Cardiac muscle cell (in vitro differentiated cells and primary cell): ENCODE data around the gene MAP3K10. TPM values are rescaled to one million over a fixed set of nuclear protein-coding genes. Genes with fewer than 3 reads are reported as not detected.

Experiments used
- DNase-seq, 2 donors: peaks; one replicate each; pipeline versions ENCODE4 v3.0.0 to v3.0.0-alpha.2; 2010 to 2017; ENCODE audit warnings: low read depth in 1 of 2, low spot score in 1 of 2
- H3K27ac ChIP-seq: fragments of 200-600 bp; sonication (generic); 2 replicates; pipeline ENCODE4 v1.5.1; 2016
- H3K27me3 ChIP-seq: fragments of 200-600 bp; sonication (generic); 2 replicates; pipeline ENCODE4 v1.6.0; 2016; ENCODE audit warnings: control low read depth
- H3K36me3 ChIP-seq: fragments of 200-600 bp; sonication (generic); 2 replicates; pipeline ENCODE4 v1.5.1; 2016; ENCODE audit warnings: control low read depth
- H3K4me1 ChIP-seq: fragments of 200-600 bp; sonication (generic); 2 replicates; pipeline ENCODE4 v1.8.1; 2017; ENCODE audit warnings: low read depth, mild to moderate bottlenecking, mixed run types
- H3K4me3 ChIP-seq: fragments of 200-600 bp; sonication (generic); 2 replicates; pipeline ENCODE4 v1.5.1; 2016; ENCODE audit warnings: mild to moderate bottlenecking
- H3K9me3 ChIP-seq: fragments of 200-600 bp; sonication (generic); 2 replicates; pipeline ENCODE4 v1.5.1; 2017; ENCODE audit warnings: low read depth, mild to moderate bottlenecking, control low read depth
- polyA plus RNA-seq: library from polyadenylated mRNA; unstranded; fragments of >200 nt; fragmentation: Nextera tagmentation; extraction: Ambion mirVana; gene quantifications from 2 replicates; pipeline ENCODE4 v1.2.1, GENCODE V29; 2016
- total RNA-seq: library from RNA; depleted of rRNA; stranded (reverse); fragments of >200 nt; gene quantifications from 2 replicates; pipeline ENCODE4 v1.2.3, GENCODE V29; 2016
- TF ChIP-seq, protein P1 (sequence below): IDR thresholded peaks from 2 replicates; pipeline ENCODE4 v1.5.1; 2012; ENCODE audit warnings: low read depth, mild to moderate bottlenecking, low read length

The MAP3K10 gene
- total and polyA plus RNA-seq, 2 experiments from 2014 or later: 10.0 to 30.5 TPM

DNA sequence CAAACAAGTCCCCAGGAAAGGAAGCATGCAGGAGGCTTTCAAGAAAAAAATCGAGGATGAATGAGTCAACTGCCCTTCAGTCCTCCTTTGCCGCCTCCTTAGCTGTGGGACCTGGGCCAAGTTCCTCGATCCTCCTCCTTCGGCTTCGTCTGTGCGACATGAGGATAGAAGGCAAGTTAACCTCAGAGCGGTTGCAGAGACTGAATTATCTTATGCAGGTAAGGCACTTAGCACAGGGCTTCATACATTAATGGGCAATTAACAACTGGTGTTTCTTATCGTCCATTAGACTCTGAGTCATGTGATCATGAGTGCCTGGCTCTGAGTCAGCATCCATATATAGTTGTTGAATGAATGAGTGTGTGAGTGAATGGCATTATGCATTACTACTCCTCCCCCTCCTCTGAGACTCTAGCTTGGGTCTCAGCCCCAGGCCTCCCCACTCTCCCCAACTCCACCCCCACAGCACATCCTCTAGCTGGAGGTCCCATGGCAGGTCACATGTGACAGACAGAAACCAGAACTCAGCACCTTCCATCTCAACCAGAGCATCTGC, 28.6 kb downstream of the MAP3K10 start:
- peak in 1 of 2 donors; percentile 69 for DNase-seq
- Histone ChIP-seq H3K4me1 (no peaks in the 10 kb centered on the region), H3K36me3 (no peaks in the 10 kb centered on the region), H3K4me3 (no peak overlapping the region), H3K27ac (no peak overlapping the region), H3K27me3 (peaks cover 73% of the 10 kb centered on the region), H3K9me3 (no peaks in the 10 kb centered on the region)
- TF ChIP-seq, protein P1, sequence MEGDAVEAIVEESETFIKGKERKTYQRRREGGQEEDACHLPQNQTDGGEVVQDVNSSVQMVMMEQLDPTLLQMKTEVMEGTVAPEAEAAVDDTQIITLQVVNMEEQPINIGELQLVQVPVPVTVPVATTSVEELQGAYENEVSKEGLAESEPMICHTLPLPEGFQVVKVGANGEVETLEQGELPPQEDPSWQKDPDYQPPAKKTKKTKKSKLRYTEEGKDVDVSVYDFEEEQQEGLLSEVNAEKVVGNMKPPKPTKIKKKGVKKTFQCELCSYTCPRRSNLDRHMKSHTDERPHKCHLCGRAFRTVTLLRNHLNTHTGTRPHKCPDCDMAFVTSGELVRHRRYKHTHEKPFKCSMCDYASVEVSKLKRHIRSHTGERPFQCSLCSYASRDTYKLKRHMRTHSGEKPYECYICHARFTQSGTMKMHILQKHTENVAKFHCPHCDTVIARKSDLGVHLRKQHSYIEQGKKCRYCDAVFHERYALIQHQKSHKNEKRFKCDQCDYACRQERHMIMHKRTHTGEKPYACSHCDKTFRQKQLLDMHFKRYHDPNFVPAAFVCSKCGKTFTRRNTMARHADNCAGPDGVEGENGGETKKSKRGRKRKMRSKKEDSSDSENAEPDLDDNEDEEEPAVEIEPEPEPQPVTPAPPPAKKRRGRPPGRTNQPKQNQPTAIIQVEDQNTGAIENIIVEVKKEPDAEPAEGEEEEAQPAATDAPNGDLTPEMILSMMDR: no peak

DNA sequence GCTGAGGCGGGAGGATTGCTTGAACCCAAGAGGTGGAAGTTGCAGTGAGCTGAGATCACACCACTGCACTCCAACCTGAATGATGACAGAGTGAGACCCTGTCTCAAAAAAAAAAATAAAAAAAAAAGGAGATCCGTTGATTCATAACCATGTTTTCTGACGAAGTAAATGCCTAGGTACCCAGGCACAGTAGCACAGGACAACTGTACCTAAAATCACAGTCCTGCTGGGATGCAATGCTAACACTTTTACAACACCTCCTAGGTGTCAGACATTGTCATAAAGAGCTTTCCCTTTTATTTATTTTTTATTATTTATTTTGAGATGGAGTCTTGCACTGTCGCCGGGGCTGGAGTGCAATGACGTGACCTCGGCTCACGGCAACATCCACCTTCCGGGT, 29.4 kb downstream of the MAP3K10 start:
- H3K9me3 ChIP-seq: no peaks in the 10 kb centered on the region
- no peaks in the 10 kb centered on the region for H3K4me1 ChIP-seq
- no peak overlapping the region for H3K27ac ChIP-seq
- H3K36me3 ChIP-seq: no peaks in the 10 kb centered on the region
- H3K27me3 ChIP-seq: peaks cover 73% of the 10 kb centered on the region
- TF ChIP-seq, protein P1: no peak
- no peak overlapping the region for H3K4me3 ChIP-seq
- DNase-seq: no peak

DNA sequence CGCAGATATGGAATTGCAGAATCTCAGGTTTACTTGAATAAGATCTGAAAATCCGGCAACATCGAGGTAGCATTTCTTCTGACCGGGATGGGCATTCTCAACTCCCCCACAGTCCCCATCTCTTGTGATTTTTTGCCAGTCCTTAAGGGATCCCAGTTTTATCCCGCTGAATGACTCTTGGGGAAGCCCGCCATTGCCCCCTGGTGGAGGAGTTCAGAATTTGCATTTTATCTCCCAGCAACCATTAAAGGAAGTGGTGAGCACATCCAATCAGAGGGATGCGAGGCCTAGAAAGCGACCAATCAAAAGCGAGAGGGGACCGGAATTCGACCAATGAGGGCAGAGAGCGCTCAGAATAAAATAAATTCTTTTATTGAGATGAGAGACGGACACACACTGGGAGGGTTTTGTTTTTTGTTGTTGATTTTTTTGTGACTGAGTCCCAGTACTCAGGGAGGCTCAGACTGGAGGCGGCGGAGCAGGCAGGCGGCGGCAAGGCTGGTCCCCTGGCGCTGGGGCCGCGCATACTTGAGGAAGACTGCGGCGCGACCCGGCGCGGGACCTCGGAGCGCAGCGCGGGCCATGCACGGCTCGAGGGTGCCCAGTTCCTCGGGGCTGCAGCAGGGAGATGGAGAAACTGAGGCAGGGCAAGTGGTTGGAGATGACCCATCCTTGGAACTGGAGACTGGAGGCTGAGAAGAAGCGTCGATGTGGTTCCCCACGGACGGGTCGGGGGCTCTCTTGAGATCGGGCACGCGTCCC, 30.8 kb downstream of the MAP3K10 start:
- Histone ChIP-seq H3K4me1 (no peaks in the 10 kb centered on the region), H3K4me3 (no peak overlapping the region), H3K9me3 (no peaks in the 10 kb centered on the region), H3K27ac (no peak overlapping the region), H3K27me3 (peaks cover 62% of the 10 kb centered on the region), H3K36me3 (no peaks in the 10 kb centered on the region)
- TF ChIP-seq, protein P1: peak; percentile 85
- DNase-seq: peak; percentile 86 to 93

DNA sequence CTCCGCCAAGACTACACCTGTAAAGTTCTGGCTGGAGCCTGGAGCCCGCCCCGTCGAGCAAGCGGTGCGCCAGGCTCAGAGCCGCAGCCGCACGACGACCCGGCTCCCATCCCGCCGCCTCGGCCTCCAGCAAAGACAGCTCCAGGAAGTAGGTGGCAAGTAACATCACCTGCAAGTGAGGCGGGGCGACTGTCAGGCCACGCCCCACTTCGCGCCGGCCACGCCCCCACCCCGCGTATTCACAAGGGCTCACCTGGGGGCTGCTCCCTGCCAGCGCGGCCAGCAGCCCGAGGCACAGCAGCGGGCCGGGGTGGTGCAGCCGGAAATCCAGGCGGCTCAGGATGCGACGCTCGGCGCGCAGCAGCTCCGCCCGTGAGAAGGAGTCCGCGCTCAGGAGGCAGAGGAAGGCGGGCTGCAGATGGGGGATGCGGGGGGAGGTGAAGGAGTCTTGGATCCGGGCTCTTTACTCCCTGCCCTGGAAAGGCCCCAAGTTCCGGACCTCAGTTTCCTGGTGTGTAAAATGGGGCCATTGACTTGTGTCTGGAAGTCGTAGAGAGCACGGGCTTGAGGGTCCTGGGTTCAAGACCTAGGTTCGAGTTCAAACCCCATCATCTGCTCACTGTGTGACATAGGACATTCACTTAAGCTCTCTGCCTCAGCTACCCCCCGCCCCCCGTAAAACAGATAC, 32.1 kb downstream of the MAP3K10 start:
- Histone ChIP-seq H3K27ac (no peak overlapping the region), H3K36me3 (no peaks in the 10 kb centered on the region), H3K4me3 (no peak overlapping the region), H3K27me3 (peaks cover 50% of the 10 kb centered on the region), H3K9me3 (no peaks in the 10 kb centered on the region), H3K4me1 (no peaks in the 10 kb centered on the region)
- TF ChIP-seq, protein P1: no peak
- no peak for DNase-seq

DNA sequence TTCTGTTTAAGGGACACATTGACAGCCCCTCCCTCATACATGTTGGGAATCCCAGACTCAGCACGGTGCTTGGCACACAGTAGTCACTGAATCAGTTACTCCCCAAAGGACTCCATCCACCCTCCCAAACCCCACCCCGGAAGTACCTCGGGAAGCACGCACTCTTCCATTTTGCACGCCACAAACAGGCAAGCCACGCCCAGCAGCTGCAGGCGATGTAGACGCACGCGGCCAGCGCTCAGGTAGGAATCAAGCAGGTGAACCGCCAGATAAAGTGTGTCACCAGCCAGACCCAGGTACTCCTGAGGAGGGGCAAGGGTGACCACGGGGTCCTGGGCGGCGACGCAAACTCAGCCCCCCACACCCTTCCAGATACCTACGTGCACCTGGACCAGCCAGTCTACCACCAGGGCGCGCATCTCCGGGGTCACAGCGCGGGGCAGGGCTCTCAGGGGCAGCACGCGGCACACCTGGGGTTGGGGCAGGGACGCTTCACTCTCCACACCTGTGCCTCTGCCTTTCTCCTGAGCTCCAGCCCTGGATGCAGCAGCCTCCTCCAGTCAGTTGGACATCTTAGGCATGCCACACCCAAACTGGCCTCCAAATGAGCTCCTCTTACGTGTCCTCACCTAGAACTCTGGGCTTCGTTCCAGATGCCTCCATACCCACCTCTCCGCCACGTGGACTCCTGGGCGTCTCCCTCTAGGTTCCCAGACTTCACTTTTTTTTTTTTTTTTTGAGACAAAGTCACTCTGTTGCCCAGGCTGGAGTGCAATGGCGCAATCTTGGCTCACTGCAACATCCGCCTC, 33.3 kb downstream of the MAP3K10 start:
- TF ChIP-seq, protein P1: no peak
- Histone ChIP-seq H3K4me1 (no peaks in the 10 kb centered on the region), H3K36me3 (no peaks in the 10 kb centered on the region), H3K9me3 (no peaks in the 10 kb centered on the region), H3K27me3 (peaks cover 37% of the 10 kb centered on the region), H3K4me3 (no peak overlapping the region), H3K27ac (no peak overlapping the region)
- no peak for DNase-seq
